GM21515 (cell line): ENCODE results near the gene SPATA33.
"Not testable (repeated sequence)": the region's sequence is repeated elsewhere in the genome, so short reads cannot be mapped to it uniquely, and the experiment has no call there.

Experiments used
- ATAC-seq: cut with Tn5 transposase; IDR thresholded peaks from one replicate; pipeline ENCODE4 v1.9.1; 2021; ENCODE audit not compliant: unreplicated experiment

Gene SPATA33

DNA sequence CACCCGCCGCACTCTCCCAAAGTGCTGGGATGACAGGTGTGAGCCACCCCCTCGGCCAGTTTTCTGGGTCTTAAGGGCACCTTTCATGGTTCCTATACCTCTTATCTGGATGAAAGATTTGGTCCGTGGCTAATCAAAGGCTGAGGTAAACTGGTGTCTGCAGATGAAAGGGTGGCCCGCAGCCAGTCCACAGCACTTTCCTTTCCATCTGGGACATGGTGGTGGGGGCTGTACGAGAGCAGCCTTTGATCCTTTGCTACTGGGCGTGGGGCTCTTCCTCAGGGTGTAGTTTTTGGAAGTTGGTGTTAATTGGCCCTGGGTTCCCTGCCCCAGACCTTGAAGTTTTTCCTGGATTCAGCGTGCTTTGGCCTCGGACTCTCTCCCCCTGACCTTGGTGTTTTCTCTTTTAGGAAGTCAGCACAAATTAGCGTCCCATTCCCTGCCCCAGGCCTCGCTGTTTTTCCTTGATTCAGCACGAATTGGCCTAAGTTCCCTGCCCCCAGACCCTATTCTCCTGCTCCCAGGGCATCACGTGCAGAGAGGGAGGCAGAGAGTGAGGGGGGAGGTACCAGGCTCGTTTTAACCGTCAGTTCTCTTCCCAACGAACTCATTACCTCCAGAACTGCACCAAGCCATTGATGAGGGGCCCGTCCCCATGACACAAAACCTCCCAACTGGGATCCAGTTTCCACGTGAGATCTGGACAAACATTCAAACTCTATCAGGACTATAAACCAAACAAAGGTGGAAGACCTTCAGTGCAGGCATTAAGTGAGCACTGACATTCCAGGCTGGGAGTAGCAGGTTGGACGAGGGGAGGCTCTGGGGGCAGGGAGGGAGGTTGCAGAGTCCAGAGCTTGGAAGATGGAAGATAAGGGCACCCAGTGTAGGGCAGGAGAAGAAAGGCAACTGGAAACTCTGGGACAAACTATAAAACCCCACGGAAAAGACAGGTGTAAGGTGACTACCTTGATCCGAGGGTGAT lies 32.6 kb upstream of the SPATA33 start:
- ATAC-seq, result no peak

DNA sequence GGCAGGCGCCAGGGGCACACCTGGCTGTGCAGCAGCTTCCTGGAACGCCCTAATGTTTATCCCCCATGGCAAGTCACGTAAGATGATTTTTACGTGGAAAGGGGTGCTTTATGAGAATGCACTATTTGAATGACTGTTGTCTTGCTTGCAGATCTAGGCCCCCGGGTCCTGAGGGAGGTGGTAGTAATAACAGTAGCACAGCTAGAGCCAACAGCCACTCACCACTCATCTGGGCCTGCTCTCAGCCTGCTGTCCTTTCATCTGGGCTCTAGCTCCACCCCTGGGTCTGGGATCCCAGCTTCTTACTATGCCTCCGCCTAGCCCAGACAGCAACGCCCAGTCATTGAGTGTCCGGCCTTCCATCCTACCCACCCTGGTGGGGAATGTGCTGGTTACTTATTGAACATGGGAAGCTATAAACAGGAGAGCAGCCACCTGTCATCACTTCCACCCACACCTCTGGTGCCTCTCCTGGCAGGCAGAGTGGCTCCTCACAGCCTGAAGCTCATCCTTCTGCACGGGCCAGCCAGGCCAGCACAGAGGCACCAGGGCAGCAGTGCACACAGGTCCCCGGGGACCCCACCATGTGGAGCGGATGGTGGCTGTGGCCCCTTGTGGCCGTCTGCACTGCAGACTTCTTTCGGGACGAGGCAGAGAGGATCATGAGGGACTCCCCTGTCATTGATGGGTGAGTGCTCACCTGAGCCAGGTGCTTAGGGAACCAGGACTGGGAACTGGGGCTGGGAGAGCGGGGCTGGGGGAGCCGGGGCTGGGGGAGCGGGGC lies 27.6 kb upstream of the SPATA33 start:
- no peak for ATAC-seq

DNA sequence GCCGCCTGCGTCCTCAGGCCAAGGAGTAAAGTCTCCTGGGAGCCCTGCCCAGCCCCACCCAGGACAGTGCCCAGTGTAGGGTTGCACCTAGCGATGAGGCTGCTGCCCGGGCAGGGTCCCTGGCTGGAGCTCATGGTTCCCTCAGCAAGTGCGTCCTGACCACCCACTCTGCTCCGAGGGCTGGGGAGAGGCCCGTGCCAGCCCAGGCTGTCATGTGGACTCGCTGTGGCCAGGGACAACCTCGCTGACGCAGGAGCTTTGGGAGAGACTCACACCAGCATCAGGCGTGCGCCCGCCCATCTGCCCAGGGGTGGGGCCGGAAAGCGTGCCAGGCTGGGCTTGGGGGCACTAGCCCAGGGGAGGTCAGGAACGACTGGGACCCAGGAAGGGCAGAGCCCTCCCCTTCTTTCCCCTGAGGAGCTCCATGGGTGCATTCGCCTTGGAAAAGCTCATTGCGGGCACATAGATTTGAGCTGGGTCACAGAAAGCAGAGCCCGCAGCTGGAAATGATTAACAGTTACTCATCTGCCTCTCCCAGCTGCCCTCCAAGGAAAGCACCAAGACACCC lies 24.5 kb upstream of the SPATA33 start:
- no peak for ATAC-seq

DNA sequence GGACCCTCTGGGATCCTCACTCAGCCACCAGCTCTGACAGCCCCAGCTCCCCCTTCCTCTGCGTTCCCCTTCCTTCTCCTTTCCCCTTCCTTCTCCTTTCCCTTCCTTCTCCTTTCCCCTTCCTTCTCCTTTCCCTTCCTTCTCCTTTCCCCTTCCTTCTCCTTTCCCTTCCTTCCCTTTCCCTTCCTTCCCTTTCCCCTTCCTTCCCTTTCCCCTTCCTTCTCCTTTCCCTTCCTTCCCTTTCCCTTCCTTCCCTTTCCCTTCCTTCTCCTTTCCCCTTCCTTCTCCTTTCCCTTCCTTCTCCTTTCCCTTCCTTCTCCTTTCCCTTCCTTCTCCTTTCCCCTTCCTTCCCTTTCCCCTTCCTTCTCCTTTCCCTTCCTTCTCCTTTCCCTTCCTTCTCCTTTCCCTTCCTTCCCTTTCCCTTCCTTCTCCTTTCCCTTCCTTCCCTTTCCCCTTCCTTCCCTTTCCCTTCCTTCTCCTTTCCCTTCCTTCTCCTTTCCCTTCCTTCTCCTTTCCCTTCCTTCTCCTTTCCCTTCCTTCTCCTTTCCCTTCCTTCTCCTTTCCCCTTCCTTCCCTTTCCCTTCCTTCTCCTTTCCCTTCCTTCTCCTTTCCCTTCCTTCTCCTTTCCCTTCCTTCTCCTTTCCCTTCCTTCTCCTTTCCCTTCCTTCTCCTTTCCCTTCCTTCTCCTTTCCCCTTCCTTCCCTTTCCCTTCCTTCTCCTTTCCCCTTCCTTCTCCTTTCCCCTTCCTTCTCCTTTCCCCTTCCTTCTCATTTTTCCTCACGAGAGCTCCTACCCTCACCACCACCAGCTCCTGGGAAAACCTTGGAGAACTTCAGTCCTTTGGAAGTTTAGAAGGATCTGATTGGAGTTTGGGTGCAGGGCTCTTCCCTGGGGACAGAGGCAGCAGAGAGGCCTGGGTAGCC lies 22.9 kb upstream of the SPATA33 start:
- not testable (repeated sequence) for ATAC-seq

DNA sequence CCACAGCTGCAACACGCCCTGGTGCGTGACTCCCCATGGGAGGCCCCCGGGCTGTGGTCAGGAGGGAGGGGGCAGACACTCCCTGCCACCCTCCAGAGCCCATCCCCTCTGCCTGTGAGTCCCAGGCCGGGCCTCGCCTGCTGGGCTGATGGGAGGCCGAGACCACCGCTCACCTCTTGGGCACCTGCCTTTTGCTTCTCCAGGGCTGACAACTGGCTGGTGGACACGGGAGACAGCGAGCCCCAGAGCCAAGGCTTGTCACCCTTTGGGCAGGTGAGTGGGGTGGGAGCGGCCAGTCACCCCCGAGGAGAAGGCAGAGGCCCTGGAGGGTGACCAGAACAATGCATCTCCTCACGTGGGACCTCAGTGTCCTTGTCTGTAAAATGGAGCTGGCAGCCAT lies 21.0 kb upstream of the SPATA33 start:
- no peak for ATAC-seq

DNA sequence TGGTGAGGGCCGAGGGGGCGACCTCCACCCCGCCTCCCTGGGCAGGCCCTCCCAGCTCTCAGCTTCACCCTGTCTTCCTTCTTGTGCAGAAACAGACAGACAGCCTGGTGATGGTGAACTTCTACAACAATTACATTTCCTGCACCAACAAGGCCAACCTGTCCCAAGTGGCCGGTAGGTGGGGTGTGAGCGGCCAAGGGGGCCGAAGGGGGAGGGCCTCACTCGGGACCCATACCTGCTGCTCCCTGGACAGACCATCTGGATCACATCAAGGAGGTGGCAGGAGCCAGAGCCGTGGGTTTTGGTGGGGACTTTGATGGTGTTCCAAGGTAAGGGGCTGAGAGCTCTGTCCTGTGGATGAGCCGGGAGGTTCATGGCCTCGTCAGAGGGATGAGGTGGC lies 20.3 kb upstream of the SPATA33 start:
- ATAC-seq, result no peak

DNA sequence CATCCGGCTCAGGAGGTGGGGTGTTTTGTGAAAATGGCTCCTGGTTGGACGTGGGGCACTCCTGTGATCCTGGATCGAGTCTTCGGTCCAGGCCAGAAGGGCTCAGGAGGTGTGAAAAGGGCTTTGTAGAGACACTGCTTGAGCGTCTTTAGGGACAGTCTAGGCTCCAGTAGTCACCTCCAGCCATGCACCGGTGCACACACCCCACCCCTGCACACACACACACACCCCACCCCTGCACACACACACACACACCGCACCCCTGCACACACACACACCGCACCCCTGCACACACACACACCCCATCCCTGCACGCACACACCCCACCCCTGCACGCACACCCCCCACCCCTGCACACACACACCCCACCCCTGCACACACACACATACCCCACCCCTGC lies 19.2 kb upstream of the SPATA33 start:
- no peak for ATAC-seq

DNA sequence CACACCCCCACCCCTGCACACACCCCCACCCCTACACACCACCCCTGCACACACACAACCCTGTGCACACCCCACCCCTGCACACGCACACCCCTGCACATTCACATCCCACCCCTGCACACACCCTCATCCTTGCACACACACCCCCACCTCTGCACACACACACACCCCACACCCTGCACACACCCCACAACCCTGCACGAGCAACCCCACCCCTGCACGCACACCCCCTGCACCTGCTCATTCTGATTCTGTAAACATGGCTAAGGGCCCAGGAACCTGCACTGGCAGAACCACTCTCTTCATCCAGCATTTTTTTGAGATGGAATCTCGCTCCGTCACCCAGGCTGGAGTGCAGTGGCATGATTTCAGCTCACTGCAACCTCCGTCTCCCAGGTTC lies 18.3 kb upstream of the SPATA33 start:
- no peak for ATAC-seq

DNA sequence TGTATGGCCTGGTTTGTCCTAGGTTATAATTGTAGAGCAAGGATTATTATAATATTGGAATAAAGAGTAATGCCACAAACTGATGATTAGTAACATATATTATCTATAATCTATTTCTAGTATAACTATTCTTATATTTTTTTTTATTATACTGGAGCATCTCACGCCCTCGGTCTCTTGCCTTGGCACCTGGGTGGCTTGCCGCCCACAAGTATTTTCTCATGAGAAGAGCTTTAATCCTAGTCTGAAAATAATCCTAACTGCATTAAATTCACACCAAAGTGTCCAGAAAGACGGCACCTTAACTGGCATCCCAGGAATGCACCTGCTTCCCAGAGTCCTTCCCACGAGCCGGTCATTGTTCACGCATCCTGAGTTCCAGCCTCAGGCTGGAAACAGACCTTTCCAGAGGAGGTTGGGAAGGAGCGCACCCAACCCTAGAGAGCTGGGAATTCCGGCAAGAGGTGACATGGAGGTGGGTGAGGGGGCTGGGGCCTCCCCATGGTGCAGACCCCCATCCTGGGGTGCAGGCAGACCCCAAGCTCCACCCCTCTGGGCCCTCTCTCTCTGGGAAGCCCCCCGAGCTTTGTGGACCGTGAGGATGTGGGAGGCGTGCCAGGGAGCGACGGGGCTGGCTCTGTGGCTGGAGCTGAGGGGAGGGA lies 16.0 kb upstream of the SPATA33 start:
- ATAC-seq, result no peak

DNA sequence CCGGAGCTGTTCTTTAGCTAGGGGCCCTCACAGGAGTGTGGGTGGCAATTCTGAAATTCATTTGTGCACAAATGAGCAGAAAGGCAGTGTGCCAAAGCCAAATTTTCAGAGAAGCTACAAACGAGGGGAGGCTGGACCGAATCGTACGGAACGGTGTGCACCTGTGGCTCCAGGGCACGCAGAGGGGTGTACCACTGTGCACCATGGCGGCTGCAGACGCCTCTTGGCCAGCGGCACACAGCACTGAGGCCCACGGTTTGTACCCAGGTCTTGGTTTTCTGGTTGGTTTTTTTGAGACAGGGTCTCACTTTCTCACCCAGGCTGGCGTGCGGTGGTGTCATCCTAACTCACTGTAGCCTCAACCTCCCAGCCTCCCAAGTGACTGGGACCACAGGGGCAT lies 15.1 kb upstream of the SPATA33 start:
- no peak for ATAC-seq

DNA sequence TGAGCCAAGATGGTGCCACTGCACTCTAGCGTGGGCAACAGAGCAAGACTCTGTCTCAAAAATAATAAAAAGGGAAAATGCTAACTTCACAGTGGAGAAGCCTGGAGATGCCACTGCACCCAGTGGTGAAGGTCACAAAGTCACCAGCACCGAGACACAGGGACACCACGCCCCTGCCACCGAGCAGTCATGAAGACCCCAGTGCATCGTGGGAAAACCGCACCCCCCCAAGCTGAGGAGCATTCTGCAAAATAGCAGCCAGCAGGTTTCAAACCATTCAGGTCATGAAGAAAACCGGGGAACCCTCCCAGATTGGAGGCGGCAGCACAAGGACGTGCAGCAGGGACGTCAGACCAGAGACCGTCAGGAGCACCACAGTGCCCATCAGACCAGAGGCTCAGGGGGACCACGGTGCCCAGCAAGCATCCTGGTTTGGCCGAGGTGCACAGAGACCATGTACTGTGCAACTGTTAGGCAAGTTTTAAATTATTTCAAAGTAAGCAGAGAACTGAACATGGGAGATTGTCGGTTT lies 13.8 kb upstream of the SPATA33 start:
- ATAC-seq, result no peak

DNA sequence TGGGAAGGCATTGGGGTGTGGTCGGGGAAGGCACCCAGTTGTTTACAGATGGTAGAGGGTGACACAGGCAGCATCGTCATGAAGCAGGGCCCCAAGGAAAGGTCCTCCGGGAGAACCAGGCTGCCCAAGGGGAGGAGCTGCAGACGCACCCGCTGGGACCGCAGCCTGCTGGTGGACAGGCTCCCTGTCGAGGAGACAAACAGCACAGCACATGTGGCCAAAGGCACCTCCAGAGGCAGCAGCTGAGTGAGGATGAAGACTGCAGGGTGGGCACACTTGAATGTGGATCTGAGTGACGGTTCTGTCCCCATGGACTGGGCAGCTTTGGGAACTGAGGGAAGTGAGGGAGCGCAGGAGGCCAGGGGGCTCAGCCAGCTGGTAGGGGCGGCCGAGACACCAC lies 12.5 kb upstream of the SPATA33 start:
- no peak for ATAC-seq

DNA sequence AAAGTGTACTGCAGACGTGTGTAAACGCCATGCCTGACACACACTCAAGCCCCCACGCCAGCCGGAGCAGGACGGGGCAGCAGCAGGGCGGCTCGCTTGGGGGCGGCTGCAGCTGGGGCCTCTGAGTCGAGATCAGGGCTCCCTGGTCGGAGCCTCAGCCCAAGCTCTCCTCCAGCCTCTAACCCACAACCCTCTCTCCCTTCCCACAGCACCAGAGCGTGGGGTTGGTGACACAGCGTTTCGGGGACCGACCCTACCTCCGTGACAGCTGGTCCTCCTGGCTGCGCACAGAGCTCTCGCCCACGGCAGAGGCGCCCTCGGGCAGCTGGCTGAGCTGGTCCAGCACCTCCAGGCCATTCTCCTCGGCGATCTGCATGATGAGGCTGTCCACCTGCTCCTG lies 11.4 kb upstream of the SPATA33 start:
- ATAC-seq, result no peak

DNA sequence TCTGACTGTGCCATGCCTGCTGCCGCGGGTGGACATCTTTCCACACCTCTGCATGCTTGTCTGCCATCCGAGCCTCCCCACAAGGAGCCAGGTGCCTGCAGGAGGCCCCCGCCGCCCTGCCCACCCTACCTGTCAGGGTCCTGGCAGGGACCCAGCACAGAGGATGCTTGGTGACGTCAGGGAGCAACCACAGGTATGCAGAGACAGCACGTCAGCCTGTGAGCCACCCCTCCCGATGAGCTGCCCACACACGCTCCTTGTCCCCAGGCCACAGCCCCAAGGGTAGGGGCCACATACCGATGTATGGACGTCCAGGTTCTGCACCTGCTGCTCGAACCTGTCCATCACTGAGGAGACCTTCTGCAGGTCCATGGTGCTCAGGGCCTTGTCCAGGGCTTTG lies 10.7 kb upstream of the SPATA33 start:
- no peak for ATAC-seq

DNA sequence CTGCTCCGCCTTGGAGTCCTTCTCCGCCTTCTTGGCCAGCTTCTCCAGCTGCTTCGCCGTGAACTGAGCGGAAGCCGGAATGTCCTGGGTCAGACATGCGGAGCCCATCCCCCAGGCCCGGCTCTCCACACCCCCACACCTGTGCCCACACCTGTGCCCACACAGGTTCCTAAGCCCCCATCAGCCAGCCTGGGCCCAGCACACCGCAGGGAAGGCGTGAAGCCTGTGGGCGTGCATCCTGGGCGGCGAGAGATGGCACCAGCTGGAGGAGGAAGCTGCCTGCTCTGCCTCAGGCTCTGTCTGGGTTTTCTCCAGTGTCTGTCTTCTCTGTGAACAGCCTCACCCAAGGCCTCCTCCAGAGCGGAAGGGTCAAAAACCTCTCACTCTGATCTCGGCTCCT lies 6.1 kb upstream of the SPATA33 start:
- ATAC-seq, result no peak

DNA sequence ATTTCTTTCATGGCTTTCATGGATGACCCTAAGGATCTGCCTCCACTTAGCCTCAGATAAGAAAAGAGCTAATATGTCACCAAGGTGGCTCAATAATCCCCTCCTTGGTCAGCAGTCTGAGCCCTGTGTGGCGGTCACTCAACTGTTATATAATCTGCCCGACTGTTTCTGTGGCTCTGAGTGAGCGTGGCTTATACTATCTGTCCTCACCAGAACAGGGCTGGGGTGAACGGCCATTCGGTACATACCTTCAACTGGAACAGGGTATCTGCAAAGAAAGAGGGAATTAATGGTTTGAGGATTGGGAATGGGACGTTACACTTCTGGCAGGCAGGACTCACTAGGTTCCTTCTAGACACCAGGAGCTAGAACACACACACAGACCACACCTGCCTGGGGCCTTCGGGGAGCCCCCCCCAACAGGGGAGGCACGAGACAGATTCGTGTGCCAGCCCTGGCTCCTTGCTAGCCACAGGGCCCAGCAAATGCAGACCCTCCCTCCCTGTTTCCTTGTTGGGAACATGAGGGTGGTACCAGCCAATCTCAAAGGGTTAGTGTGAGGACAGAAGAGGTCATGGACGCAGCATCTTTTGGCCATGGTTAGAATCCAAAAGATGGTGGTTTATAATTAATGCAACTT lies 3.9 kb upstream of the SPATA33 start:
- ATAC-seq, result no peak

DNA sequence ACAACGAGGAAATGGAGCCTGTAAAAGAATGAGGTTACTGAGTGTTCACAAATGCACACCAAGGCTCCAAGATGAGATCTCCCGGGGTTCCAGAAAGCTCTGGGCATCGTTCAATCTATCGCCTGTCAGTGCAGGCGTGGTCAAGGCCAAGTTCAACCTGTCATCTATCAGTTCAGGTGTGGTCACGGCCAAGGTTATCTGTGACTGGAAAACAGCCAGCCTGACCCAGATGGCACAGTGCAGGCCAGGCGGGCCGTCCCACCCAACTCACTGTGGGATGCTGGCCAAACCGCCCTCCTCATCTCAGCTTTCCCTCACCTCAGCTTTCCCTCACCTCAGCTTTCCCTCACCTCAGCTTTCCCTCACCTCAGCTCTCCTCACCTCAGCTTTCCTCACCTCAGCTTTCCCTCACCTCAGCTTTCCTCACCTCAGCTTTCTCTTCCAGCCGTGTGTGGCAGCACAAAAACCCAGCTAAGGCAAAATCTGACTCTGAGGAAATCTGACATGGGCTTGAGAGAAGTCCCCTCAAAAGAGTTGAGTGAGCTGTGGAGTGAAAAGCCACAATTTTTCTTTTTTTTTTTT lies 2.5 kb upstream of the SPATA33 start:
- ATAC-seq, result no peak

DNA sequence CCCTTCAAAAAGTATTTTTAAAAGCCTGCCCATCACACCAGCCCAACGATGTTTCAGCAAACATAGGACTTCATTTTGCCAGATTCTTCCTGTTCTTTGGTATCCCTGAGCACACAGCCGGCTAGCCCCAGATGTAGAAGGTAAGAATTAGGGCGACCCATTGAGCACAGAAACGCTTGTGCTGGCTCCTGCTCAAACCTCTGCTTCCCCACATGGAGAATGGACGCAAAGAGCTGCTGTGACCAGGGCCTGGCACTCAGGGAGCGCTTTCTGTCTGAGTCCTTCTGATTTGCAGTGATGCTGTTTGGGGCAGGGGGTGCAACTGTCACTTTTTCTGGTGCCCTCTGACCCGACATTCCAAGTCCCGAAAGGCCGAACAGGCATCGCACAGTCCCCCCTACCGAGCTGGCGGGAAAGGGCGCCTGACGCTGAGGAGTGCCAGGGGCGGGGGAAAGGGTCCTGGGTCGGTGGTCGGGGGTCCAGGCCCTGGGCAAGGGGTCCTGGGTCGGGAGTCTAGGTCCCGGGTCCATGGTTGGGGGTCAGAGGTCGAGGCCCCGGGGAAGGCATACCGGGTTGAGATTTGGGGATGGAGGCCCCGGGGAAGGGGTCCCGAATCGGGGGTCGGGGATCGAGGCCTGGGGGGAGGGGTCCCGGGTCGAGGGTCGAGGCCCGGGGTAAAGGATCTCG lies 1.1 kb upstream of the SPATA33 start:
- no peak for ATAC-seq
